Activated CD8-positive, alpha-beta T cell treated with anti-CD3 and anti-CD28 coated beads, Interleukin-2, amount 10 ng/mL, durations not matched to agents 7 days and 5 days (primary cell): ENCODE measurements around the gene POU2F1. TPM values are rescaled to one million over a fixed set of nuclear protein-coding genes. Genes with fewer than 3 reads are reported as not detected.
A peak's percentile ranks its signal among the peaks of the same experiment; 100 is the strongest.

Source experiments
- ATAC-seq: fragments of 150-1000 bp; cut with Tn5 transposase; one replicate; pipeline ENCODE4 v1.10.0; 2021; ENCODE audit warnings: moderate library complexity
- CTCF ChIA-PET: fragments of 350-600 bp; sonication (Branson Sonifier 250); formaldehyde crosslinking; loops from one replicate; lab custom pipeline; 2021; ENCODE audit warnings: antibody characterized with exemption; lab: Charles Lee
- POLR2A ChIA-PET: fragments of 350-600 bp; sonication (Branson Sonifier 250); formaldehyde crosslinking; loops from one replicate; lab custom pipeline; 2021; ENCODE audit warnings: antibody characterized with exemption; lab: Charles Lee
- DNase-seq: peaks from one replicate; pipeline ENCODE4 v3.0.0-alpha.2; 2020
- H3K27ac Mint-ChIP-seq: one replicate; pipeline ENCODE4 v1.8.0; 2021; ENCODE audit warnings: mild to moderate bottlenecking, mixed read lengths
- H3K27me3 Mint-ChIP-seq: one replicate; pipeline ENCODE4 v1.8.0; 2021; ENCODE audit warnings: low read depth, mixed read lengths
- H3K36me3 Mint-ChIP-seq: one replicate; pipeline ENCODE4 v1.8.0; 2021; ENCODE audit warnings: low read depth, mixed read lengths
- H3K4me1 Mint-ChIP-seq: one replicate; pipeline ENCODE4 v1.8.0; 2021; ENCODE audit warnings: low read depth, mixed read lengths
- H3K4me3 Mint-ChIP-seq: one replicate; pipeline ENCODE4 v1.8.0; 2021; ENCODE audit warnings: mild to moderate bottlenecking, mixed read lengths
- H3K9me3 Mint-ChIP-seq: one replicate; pipeline ENCODE4 v1.8.0; 2022; ENCODE audit warnings: mixed read lengths; ENCODE audit not compliant: insufficient read depth
- total RNA-seq, 2 experiments: library from RNA; stranded (reverse); gene quantifications; one replicate each; pipeline ENCODE4 v1.2.3, GENCODE V29; 2021

POU2F1 gene
- total RNA-seq, 2 experiments from 2014 or later, result 22.7 to 23.3 TPM

DNA sequence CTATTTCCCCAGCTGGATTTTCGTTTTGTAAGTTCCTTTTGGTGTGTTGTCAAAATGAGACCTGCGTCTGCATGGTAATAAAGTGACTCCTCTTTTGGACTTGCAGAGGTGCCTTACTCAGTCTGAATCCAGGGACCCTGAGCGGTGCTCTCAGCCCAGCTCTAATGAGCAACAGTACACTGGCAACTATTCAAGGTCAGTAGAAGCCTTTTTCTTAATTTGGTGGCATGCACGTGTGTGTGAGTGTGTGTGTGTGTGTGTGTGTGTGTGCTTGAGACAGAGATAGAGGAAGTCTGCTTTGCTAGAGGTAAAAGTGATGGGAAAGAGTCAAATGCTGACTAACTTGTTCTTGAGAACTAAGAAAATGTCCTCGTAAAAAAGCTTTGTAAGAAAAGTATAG lies 192.2 kb downstream of the POU2F1 start:
- H3K27ac Mint-ChIP-seq, result peak overlapping the region; percentile 1
- CTCF ChIA-PET, result interaction anchor here (0.8 to 2.7 kb wide), 3 partner anchors 11 to 128 kb away, joined by 3 to 10 read pairs (median 6); no protein-coding TSS in a partner anchor
- DNase-seq, result no peak
- H3K4me1 Mint-ChIP-seq, result peaks cover 10% of the 10 kb centered on the region
- peaks cover 29% of the 10 kb centered on the region for H3K36me3 Mint-ChIP-seq
- H3K9me3 Mint-ChIP-seq, result no peaks in the 10 kb centered on the region
- no peaks in the 10 kb centered on the region for H3K27me3 Mint-ChIP-seq
- H3K4me3 Mint-ChIP-seq, result no peak overlapping the region
- no peak for ATAC-seq
- POLR2A ChIA-PET, result no interaction called here

GRCh38 chr1:167413328-167413727 lies 192.6 kb downstream of the POU2F1 start:
- H3K27me3 Mint-ChIP-seq, result no peaks in the 10 kb centered on the region
- H3K4me1 Mint-ChIP-seq, result peaks cover 10% of the 10 kb centered on the region
- DNase-seq (no peak), ATAC-seq (no peak)
- H3K36me3 Mint-ChIP-seq, result peaks cover 30% of the 10 kb centered on the region
- ChIA-PET CTCF (interaction anchor here (0.7 to 2.7 kb wide), 4 partner anchors 12 to 127 kb away, joined by 3 to 10 read pairs (median 4); no protein-coding TSS in a partner anchor), POLR2A (no interaction called here)
- H3K4me3 Mint-ChIP-seq, result no peak overlapping the region
- H3K27ac Mint-ChIP-seq, result no peak overlapping the region
- no peaks in the 10 kb centered on the region for H3K9me3 Mint-ChIP-seq

- CTCF ChIA-PET, result interaction anchor here (1.7 to 2.4 kb wide), 2 partner anchors 117 to 124 kb away, joined by 4 to 9 read pairs; no protein-coding TSS in a partner anchor
- Mint-ChIP-seq H3K4me1 (peaks cover 10% of the 10 kb centered on the region), H3K9me3 (no peaks in the 10 kb centered on the region), H3K27ac (no peak overlapping the region), H3K4me3 (no peak overlapping the region), H3K36me3 (peaks cover 28% of the 10 kb centered on the region), H3K27me3 (no peaks in the 10 kb centered on the region)
- no peak for ATAC-seq
- no peak for DNase-seq
- POLR2A ChIA-PET, result no interaction called here
Observed at GRCh38 chr1:167416506-167416905, 195.8 kb downstream of the POU2F1 start.

DNA sequence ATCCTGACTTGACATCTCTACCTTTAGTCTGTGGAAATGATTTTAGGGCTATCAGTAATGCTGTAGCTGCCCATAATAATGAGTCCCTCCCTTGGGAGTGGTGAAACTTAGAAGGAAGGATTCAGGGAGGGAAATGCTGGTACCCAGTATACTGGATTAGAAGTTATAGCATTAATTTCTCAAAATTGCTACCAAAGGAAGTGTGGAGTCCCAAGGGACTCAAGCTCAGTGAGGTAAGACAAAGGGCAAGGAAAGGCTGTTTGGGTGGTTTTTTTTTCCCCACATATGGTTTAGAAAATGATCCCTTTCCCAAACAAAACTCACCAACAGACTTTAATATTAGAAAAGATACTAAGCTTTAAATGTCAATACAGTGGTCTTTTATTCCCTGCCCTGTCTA lies 197.7 kb downstream of the POU2F1 start:
- Mint-ChIP-seq H3K4me3 (no peak overlapping the region), H3K27ac (no peak overlapping the region), H3K9me3 (no peaks in the 10 kb centered on the region), H3K36me3 (peaks cover 18% of the 10 kb centered on the region), H3K4me1 (peaks cover 10% of the 10 kb centered on the region), H3K27me3 (no peaks in the 10 kb centered on the region)
- no peak for DNase-seq
- ChIA-PET CTCF (interaction anchor here (1.0 to 2.6 kb wide), 5 partner anchors 9 to 425 kb away, joined by 3 to 9 read pairs (median 5); no protein-coding TSS in a partner anchor), POLR2A (no interaction called here)
- ATAC-seq, result no peak

DNA sequence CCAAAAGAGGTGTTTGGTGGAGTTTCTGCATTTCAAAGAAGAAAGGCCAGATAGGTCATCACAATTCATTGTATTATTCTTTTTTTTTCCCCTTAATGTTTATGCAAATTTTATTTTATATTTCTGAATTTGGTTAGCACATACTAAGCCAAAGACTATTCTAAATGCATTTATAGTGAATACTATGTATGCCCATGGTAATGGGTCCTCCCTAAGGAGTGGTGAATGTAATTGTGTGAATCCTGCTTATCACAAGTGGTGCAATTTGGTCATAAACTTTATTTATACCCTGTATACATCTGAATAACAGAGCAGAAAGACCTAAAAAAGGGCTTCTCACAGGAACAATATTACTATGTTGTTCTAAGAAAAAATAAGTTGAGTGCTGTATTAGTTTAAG lies 198.6 kb downstream of the POU2F1 start:
- Mint-ChIP-seq H3K27me3 (no peaks in the 10 kb centered on the region), H3K9me3 (no peaks in the 10 kb centered on the region), H3K4me1 (peaks cover 10% of the 10 kb centered on the region), H3K4me3 (no peak overlapping the region), H3K36me3 (peaks cover 15% of the 10 kb centered on the region), H3K27ac (no peak overlapping the region)
- ATAC-seq (no peak), DNase-seq (no peak)
- POLR2A ChIA-PET, result no interaction called here
- CTCF ChIA-PET, result interaction anchor here (1.0 to 2.6 kb wide), 2 partner anchors 10 to 115 kb away, joined by 5 to 6 read pairs; no protein-coding TSS in a partner anchor

GRCh38 chr1:167420510-167420909 lies 199.8 kb downstream of the POU2F1 start:
- ChIA-PET CTCF (interaction anchor here (1.1 to 1.6 kb wide), 2 partner anchors 12 to 152 kb away, joined by 4 to 5 read pairs; no protein-coding TSS in a partner anchor), POLR2A (no interaction called here)
- Mint-ChIP-seq H3K27ac (no peak overlapping the region), H3K9me3 (no peaks in the 10 kb centered on the region), H3K4me1 (peaks cover 10% of the 10 kb centered on the region), H3K27me3 (no peaks in the 10 kb centered on the region), H3K4me3 (no peak overlapping the region), H3K36me3 (peaks cover 9% of the 10 kb centered on the region)
- no peak for ATAC-seq
- DNase-seq, result no peak

GRCh38 chr1:167423684-167424619 lies 203.3 kb downstream of the POU2F1 start:
- Mint-ChIP-seq H3K36me3 (peaks cover 15% of the 10 kb centered on the region), H3K9me3 (no peaks in the 10 kb centered on the region), H3K4me3 (no peak overlapping the region), H3K4me1 (peaks cover 11% of the 10 kb centered on the region), H3K27me3 (no peaks in the 10 kb centered on the region), H3K27ac (no peak overlapping the region)
- ChIA-PET CTCF (interaction anchor here (0.7 to 1.9 kb wide), 7 partner anchors 9 to 117 kb away, joined by 3 to 6 read pairs (median 4); no protein-coding TSS in a partner anchor), POLR2A (no interaction called here)
- no peak for ATAC-seq
- no peak for DNase-seq

- Mint-ChIP-seq H3K4me3 (no peak overlapping the region), H3K9me3 (no peaks in the 10 kb centered on the region), H3K27ac (no peak overlapping the region), H3K36me3 (peaks cover 27% of the 10 kb centered on the region), H3K4me1 (peaks cover 21% of the 10 kb centered on the region), H3K27me3 (no peaks in the 10 kb centered on the region)
- DNase-seq, result no peak
- POLR2A ChIA-PET, result interaction anchor here (0.6 to 0.8 kb wide), 2 partner anchors 115 to 1597 kb away, joined by 3 read pairs; no protein-coding TSS in a partner anchor
- CTCF ChIA-PET, result interaction anchor here (0.6 to 1.9 kb wide), 5 partner anchors 10 to 375 kb away, joined by 3 to 6 read pairs (median 4); no protein-coding TSS in a partner anchor
- ATAC-seq, result no peak
Observed at GRCh38 chr1:167425482-167425881, 204.8 kb downstream of the POU2F1 start.

DNA sequence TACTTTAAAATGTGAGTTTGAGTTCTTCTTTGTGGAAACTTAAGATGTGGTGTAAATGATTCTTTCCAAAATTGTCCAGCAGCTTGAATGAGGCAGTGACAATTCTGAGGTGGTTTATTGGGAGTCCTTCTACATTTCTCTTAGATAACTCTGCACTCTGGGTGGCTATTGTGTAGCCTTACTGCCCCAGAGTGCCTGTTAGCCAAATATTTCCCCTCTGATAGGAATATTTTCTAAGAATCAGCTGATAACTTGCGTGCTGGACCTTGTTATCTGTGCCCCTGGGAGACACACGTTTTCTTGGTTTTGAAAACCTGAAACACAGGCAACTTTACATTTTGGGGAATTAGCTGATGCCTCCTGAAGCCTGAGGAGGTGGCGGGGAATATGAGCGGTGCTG lies 206.0 kb downstream of the POU2F1 start:
- ChIA-PET CTCF (interaction anchor here (0.9 to 2.7 kb wide), 4 partner anchors 28 to 129 kb away, joined by 3 to 8 read pairs (median 4); no protein-coding TSS in a partner anchor), POLR2A (no interaction called here)

DNA sequence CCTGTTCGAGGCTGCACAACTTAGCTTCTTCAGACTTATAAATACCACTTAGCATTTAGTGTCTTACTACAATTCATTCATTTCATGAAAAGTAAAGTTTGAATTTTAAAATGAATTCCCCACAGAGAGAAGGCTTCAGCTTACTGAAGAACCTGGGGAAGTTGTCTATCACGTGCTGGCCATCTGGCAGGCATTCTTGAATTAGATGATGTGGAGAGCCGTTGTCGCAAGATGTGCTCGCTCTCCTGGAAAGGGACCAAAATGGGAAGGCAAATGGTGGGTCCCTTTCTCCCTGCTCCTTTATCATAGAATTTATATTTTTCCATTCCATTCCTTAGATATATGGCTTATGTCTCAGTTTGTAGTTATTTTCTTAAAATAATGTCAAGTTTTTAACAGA lies 207.2 kb downstream of the POU2F1 start:
- POLR2A ChIA-PET, result no interaction called here
- no peak for DNase-seq
- peaks cover 28% of the 10 kb centered on the region for H3K4me1 Mint-ChIP-seq

More for the DNA sequence above, 206.0 kb downstream of the POU2F1 start:
- Mint-ChIP-seq H3K36me3 (peaks cover 38% of the 10 kb centered on the region), H3K27ac (no peak overlapping the region), H3K4me3 (no peak overlapping the region), H3K9me3 (no peaks in the 10 kb centered on the region), H3K27me3 (no peaks in the 10 kb centered on the region), H3K4me1 (peaks cover 28% of the 10 kb centered on the region)
- ATAC-seq (no peak), DNase-seq (no peak)

GRCh38 chr1:167428395-167428794 lies 207.7 kb downstream of the POU2F1 start:
- ChIA-PET CTCF (interaction anchor here (1.6 to 2.7 kb wide), 4 partner anchors 26 to 127 kb away, joined by 4 to 8 read pairs (median 6); no protein-coding TSS in a partner anchor), POLR2A (no interaction called here)
- ATAC-seq (no peak), DNase-seq (peak; percentile 25)
- H3K27me3 Mint-ChIP-seq, result no peaks in the 10 kb centered on the region
- no peaks in the 10 kb centered on the region for H3K9me3 Mint-ChIP-seq
- no peak overlapping the region for H3K4me3 Mint-ChIP-seq
- peak overlapping the region; percentile 66 for H3K27ac Mint-ChIP-seq
- H3K4me1 Mint-ChIP-seq, result peaks cover 28% of the 10 kb centered on the region
- peaks cover 51% of the 10 kb centered on the region for H3K36me3 Mint-ChIP-seq

More for the DNA sequence above, 207.2 kb downstream of the POU2F1 start:
- CTCF ChIA-PET, result interaction anchor here (0.8 to 2.7 kb wide), 5 partner anchors 26 to 159 kb away, joined by 3 to 8 read pairs (median 5); no protein-coding TSS in a partner anchor
- no peak overlapping the region for H3K4me3 Mint-ChIP-seq
- H3K9me3 Mint-ChIP-seq, result no peaks in the 10 kb centered on the region
- no peak for ATAC-seq
- peaks cover 45% of the 10 kb centered on the region for H3K36me3 Mint-ChIP-seq
- no peaks in the 10 kb centered on the region for H3K27me3 Mint-ChIP-seq
- peak overlapping the region; percentile 66 for H3K27ac Mint-ChIP-seq
